Middle frontal gyrus (tissue), 1 donor: ENCODE results near the gene SURF2.
A peak's percentile ranks its signal among the peaks of the same experiment; 100 is the strongest.

Source experiments
- DNase-seq: peaks from one replicate; pipeline ENCODE4 v3.0.0-alpha.2; 2015; ENCODE audit warnings: low spot score; ENCODE audit errors: extremely low spot score

SURF2 gene

DNA sequence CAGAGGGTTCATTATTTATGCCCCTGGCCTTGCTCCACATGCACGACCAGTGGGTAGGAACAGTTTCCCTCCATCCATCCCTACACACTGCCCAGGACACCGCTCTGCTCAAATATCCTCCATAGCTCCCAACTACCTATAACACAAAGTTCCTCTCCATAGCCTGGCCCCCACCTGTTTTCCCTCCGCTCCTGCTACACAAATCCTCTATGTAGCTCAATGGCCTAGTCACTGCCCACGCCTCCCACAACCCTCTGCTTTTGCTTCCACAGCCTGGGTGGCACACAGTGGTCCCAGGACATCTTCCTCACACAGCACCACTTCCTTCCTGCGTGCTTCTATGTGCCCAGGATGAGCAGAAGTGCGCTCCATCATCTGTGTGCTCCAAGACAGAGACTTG lies 41.0 kb downstream of the SURF2 start:
- no peak for DNase-seq

DNA sequence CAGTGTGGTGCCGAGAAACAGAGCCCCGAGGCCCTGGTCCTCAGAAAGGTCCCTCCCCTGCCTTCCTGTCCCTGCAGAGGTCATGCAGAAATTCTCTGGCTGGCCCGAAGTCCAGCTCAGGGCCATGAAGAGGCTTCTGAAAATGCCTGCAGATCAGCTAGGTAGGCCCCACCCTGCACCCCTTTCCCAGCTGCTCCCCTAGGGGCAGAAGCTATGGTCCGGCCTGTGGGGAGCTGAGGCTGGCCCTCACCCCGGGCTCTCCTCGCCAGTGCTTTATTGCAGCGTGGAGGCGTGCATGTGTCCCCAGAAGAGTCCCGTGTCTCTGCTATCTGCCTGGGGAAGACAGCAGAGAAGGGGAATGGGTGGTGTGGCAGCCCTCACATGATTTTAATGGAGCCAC lies 41.5 kb downstream of the SURF2 start:
- no peak for DNase-seq

DNA sequence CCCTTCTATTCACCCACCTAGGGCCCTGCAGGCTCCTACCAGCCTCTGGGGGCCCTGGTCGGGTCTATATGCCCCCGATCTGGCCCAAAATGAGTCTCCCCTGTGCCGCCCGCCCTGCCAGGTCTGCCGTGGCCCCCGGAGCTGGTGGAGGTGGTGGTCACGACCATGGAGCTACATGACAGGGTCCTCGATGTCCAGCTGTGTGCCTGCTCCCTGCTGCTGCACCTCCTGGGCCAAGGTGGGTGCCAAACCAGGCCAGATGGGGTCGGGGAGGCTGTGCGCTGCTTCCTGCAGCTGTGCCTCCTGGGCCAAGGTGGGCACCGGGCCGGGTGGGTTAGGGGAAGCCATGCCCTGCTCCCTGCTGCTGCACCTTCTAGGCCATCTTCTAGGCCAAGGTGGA lies 43.9 kb downstream of the SURF2 start:
- DNase-seq: no peak

DNA sequence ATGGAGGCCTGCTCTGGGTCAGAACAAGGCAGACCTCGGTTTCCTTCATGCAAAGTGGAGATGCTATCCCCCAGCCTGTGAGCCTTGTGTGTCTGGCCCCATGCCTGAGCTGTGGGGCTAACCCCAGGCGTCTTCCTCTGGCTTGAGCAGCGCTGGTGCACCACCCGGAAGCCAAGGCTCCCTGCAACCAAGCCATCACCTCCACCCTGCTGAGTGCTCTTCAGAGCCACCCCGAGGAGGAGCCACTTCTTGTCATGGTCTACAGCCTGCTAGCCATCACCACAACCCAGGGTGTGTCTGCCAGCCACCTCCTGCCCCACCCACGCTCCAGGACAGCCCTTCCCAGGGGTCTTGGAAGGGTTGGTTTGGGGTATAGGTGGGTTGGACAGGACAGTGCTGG lies 45.2 kb downstream of the SURF2 start:
- no peak for DNase-seq

DNA sequence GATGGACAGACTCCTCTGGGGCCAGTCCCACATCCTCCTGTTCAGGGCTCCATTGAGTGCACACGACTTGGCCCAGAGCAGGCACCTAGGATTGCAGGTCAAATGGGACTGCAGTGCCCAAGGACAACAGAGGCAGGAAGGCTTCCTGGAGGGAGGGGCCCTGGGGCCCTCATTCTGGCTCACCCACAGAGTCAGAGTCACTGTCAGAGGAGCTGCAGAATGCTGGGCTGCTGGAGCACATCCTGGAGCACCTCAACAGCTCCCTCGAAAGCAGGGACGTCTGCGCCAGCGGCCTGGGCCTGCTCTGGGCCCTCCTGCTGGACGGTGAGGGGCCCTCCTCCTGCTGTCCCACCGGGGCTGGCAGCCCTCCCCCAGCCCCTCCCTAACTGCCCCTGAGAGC lies 46.3 kb downstream of the SURF2 start:
- no peak for DNase-seq

DNA sequence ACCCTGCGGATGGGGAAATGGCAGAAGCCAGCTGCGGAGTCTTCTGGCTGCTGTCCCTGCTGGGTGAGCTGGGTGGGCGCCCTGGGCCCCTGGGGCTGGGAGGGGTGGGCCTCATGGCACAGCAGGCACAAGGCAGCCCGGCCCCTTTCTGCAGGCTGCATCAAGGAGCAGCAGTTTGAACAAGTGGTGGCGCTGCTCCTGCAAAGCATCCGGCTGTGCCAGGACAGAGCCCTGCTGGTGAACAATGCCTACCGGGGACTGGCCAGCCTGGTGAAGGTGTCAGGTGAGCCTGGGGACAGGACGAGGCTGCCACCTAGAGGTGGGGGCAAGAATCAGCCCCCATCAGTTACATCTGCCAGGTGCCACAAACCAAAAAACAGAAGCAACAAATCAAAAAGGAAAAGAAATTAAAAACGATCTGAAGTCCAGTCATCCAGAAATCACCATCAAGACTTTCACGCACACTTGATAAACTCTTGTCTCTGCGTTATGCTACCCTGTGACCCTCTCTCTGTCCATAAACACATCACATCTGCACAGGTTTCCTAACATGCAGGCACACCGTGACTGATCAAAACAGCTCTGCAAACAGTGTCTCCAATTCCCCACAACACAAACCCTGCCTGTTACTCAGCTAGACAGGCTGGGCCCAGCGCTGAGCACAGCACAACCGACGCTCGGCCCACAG lies 47.6 kb downstream of the SURF2 start:
- no peak for DNase-seq

DNA sequence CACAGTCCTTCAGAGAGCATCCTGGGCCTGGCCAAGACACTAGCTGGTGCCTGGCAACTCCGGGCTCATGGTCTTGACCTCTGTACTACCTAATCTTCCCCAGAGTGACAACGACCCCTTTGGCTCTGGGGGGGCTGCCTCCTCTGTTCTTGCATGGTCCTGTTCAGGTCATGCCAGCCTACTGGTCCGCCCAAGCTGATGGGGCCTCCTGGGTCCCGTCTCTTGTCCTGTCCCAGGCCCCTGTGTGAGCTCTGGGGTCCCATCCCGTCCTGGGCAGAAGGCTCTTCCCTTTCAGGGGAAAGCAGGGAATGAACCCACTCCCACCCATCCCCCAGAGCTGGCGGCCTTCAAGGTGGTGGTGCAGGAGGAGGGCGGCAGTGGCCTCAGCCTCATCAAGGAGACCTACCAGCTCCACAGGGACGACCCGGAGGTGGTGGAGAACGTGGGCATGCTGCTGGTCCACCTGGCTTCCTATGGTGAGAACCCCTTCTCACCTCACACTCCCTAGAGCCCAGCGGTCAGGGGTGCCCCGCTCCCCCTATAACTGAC lies 48.2 kb downstream of the SURF2 start:
- no peak for DNase-seq

DNA sequence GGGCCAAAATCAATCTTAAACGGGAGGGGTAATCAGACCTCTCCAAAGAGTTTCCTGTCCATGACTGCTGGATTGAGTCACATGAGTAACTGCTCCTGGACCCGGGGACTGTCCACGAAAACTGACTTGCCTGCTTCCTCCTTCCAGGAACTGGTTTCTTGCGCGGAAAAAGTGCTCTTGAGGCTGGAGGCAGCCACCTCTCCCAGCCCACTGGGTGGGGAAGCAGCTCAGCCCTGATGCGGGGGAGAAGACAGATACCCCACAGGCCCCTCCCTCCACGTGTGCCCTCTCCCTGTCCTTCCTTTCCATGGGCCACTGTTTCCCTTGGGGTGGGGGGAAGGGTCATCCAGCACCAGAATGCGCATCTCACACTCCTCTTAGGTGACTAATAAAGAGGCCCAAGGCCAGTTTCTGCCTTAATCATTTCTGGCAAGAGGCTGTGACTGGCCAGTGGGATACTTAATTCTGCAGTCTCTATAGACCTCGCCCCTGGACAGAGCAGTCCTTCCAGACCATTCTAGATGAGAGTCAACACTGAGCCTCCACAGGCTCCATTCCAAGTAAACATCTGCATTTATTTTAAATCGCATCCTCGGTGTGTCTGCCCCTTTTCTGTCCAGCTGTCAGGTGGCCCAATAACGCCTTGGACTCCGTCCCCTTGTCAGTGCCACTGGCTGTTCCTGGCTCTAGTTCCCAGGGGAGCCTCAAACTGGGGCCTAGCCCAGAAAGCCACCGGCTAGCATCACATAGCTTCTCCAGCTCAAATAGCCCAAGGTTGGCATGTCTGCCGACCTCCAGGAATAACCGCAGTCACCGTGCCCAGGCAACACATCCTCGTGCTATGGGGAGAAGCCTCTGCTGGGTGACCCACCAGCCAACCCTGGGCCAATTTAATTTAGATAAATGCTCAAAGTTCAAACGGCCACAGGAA lies 49.4 kb downstream of the SURF2 start:
- no peak for DNase-seq

DNA sequence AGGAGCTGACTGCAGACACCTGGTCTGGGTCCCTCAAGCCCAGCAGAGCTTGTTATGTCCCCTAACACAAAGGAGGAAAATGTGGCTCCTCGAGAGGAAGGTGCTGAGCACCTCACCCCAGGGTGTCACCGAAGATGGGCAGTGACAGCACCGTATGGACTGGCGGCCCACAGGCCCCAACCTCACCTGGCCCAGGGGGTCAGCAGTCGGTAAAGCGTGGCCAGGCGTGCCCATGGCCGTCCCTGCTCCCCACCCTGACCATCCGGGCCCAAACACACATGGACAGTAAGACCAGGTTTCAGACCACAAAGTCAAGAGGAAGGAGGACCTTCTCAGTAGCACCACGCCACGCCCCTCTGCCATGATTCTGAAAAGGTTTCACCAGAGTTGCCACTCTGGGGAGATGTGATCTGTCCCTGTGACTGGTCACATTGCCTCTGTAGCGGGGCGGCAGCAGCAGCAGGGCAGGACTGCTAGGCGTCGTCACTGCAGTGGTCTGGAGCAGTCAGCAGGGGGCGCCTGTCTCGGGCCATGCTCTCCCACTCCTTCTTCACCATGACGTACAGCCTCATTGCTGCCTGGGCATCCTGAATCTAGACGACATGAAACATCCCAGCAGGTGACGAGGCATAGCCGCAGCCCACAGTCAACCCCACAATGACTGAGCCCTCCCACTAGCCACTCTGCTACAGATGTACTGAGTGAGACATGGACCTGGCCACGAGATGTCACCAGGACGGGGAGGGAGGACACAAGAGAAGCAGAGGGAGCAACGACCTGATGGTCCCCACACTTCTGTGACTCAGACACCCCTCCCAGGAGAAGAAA lies 50.3 kb downstream of the SURF2 start:
- DNase-seq: peak; percentile 44

DNA sequence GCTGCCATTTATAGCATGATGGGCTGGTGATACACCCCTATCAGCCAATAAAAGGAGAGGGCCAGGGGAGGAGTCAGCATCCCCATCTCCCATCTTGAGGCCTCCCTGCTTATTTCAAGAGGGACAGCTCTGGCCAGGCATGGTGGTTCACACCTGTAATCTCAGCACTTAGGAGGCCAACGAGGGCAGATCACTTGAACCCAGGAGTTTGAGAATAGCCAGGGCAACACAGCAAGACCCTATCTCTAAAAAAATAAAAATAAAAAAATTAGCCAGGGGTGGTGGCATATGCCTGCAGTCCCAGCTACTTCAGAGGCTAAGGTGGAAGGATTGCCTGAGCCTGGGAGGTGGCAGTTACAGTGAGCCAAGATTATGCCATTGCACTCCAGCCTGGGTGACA lies 51.7 kb downstream of the SURF2 start:
- DNase-seq: no peak
